Pulmonary artery endothelial cell (primary cell): ENCODE data around the gene ATP6V0D1. TPM values are rescaled to one million over a fixed set of nuclear protein-coding genes. Genes with fewer than 3 reads are reported as not detected.
"Not testable (repeated sequence)": the region's sequence is repeated elsewhere in the genome, so short reads cannot be mapped to it uniquely, and the experiment has no call there.

ENCODE experiments used
- DNase-seq: peaks from one replicate; pipeline ENCODE4 v3.0.0-alpha.2; 2011; ENCODE audit warnings: low read depth, low spot score
- total RNA-seq: library from RNA; depleted of rRNA; stranded (reverse); fragments of >200 nt; gene quantifications from 2 replicates; pipeline ENCODE4 v1.2.3, GENCODE V29; 2014

Gene ATP6V0D1
- total RNA-seq, 1 donor from 2014 or later, result 82.2 TPM

DNA sequence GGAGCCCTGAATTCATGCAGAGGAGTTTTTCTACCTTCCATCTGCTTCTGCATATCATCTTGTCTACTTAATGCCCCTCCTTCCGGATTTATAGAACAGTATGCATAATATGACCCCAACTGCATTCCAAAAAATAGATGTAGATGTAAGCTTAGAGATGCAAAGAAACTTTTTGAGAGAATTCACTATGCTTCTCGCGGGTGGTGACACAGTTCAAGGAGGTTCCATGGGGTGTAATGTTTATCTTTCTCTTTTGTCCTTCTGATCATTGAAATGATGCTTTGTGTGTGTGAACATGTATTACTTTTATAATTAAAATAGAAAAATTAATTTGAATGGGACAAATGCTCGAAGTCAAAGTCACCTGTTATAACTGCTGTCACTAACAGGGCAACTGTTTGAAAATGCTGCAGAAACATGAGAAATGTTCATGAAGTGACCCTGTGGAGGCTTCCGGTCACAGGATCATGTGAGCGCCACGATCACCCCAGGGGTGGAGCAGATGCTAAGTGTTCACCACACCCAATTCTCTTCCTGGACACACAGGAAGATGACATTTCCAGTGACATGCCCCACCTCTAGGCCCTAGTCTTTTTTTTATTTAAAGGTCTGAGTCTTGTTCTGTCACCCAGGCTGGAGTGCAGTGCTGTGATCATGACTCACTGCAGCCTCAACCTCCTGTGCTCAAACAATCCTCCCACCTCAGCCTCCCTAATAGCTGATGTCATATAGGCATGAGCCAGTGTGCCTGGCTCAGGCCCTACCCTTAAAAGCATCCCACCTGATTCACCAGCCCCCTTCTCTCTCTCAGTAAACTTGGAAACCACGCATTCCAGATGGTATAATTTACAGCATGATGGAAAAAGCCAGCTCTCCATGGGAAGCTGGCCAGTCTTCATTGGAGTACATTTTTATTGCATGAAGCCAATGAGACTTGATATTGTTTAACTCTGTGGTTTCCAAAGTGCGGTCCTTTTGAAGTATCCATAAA is 23.4 kb upstream of the ATP6V0D1 start:
- DNase-seq, result no peak

DNA sequence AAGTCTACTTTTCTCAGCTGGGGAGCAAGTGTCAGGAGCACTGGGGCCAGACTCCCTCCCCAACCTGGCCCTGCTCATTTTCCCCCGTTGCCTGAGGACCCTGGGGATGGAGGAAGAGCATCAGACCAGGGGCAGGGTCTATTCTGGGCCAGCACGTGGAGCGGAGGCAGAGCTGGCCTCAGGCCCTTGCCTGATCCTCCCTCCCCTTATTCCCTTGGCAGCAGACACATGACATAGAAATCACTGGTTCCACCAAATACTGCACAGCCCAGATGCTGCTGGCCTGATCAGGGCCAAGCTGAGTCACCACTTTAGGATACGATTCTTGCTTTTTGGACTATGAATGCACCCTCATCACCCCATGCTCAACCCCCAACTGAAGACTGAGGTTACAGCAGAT is 18.1 kb upstream of the ATP6V0D1 start:
- DNase-seq, result no peak

DNA sequence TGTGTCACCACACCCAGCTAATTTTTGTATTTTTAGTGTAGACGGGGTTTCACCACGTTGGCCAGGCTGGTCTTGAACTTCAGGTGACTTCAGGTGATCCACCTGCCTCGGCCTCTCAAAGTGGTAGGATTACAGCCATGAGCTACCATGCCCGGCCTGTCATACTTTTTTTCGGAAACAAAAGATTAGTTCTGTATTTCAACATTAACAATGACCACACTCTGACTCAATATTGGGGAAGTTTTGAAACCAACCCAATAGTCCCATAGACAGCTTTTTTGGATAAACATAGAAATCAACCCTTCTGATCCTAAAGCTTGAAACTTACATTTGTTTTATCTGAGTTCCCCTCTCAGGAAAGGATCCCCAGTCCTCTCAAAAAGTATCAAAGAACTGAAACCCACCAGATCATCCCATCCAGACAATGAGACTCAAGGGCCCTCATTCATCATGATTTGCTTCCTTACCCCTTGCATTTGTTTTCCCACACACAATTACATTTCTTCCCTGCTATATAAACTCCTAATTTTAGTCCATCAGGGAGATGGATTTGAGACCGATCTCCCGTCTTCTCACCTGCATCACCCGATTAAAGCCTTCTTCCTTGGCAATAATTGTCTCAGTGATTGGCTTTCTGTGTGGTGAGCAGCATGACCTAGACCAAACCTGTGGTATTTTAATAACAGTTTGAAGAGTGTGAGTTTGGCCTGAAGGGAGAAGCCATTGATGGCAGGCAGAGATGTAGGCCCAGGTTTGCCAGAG is 9.6 kb upstream of the ATP6V0D1 start:
- DNase-seq, result no peak

DNA sequence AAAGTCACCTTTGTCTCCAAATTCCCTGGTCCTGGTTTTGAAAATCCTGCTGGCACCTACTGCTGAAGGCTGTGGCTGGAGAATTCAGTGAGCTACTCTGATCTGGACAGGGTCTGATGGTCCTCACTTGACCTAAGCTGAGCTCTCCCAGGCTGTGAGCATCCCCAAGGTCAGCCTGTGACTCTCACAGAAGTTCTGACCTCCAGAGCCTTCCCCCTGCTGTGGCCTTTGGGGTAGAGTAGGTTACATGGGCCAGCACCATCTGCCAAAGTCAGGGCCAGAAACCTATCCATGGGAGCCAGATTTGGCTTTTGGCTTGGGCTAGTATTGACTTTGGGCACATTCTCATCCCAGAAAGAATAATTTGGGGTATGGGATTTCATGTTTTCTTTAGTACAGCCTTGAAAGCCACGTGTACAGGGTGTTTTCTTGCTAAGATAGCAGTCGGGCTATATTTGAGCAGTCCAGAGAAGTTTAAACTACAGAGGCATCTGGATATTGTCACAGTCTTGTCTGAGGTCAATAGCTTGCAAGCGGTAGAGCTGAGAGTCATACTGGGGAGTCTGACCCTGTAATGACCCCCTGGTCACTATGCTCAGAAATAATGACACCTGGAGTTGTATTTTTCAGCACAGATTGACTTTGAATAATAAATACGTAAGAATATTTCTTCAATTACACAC is 8.6 kb upstream of the ATP6V0D1 start:
- DNase-seq, result no peak

DNA sequence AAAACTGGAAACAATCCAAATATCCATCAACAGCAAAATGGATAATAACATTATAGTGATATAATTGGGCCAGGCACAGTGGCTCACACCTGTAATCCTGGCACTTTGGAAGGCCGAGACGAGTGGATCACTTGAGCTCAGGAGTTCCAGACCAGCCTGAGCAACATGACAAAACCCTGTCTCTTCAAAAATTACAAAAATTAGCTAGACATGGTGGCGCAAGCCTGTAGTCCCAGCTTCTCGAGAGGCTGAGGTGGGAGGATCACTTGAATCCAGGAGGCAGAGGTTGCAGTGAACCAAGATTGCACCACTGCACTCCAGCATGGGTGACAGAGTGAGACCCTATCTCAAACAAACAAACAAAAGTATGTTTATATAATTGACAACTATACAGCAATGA is 6.6 kb upstream of the ATP6V0D1 start:
- DNase-seq, result not testable (repeated sequence)

DNA sequence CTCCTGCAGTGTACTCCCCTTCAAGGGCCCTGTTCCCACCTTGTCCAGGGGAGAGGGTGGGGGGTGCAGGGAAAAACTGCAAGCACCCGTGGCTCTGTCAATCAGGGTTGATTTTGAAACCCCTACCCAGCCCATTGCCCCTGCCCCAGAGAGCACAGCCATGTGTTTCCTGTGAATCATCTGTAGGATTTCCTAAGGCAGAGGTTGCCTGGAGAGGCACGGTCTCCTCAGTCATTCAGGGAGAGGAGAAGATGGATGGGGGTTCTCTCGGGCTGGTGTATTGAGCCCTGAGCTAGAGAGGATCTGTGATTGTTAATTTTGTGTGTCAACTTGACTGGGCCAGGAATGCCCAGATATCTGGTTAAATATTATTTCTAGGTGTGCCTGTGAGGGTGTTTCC is 5.8 kb upstream of the ATP6V0D1 start:
- DNase-seq, result no peak

DNA sequence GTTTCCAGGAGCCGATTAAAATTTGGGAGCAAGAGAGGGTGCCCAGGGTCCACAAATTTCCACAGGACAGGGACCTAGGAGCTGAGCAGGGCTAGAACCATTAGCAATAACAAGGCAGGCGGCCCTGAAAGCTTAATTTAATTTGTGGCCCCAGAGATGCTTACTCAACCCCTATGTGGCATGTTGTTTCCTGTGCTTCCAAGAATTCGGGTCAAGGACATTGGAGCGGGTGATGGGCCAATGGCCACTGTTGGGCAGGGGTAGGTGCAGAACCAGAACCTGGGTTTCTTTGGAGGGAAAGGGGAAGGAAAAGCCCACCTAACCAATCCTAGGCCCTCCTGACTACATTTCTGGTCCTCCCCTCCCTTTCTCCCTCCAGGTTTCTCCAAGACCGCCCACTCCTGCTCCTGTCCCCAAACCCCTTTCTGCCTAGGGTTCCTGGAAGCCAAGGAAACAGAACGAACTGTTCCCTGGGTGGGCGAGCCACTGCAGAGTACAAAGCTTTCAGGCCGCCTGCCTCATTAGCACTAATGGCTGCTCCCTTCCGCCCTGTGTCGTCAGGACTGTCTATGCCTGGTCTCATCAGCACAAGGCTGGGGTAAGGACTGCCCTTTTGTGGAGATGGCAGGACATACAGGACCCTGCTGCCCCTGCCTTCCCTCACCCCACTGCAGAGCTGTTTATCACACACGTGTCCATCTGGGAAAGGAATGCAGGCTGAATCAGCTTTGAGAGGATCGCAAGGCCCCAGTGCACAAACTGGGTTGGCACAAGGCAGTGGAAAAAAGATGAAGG is 3.0 kb upstream of the ATP6V0D1 start:
- no peak for DNase-seq

DNA sequence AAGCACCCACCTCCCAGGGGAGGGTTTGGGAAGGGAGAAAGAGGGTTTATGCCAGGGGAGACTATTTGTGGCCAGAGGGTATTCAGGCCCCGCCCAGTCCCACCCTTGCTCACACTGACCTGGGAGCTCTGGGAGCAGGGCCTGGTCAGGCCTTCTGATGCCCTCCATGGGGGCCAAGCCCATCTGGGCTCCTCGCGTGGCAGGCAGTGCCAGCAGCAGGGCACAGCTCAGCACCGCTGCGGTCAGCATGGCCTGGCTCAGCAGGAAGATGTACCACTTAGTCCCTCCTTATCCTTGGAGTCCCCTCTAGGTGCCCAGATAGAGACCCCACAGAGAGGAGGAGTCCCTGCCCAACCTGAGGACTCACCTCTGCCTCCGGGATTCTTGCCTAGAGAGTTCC is 2.2 kb upstream of the ATP6V0D1 start, which contains the start of gene AGRP:
AGRP (minus strand) TSS at position 398 of the 400 bp plus-strand sequence; CDS start at position 249, 149 bp downstream.
- no peak for DNase-seq

DNA sequence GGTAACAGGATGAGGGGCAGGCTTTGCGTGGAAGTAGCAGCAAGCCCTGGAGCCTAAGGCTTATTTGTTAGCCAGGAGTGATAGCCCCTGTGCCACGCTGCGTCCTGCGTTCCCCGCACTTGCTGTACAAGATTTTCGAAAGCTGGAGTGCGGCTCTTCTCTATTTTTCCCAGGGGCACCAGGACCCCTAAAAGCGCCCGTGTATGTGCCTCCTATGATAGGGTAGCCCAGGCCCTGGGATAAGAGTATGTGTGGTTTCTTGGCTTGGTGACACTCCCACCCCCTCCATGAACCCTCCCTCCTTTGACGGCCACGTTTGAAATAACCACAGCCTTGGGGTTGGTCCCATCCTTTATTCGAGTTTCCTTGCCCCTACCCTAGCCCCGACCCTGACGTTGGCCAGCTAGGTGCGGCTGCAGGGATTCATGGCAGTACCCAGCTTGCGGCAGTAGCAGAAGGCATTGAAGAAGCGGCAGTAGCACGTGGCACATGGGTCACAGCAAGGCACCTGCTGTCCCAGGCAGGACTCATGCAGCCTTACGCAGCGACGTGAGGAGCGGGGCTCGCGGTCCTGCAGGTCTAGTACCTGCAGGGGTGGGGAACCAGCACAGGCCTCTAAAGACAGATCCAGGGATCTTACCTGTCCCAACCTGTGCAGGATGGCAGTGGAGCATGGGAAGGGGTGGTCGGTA is 1.4 kb upstream of the ATP6V0D1 start:
- no peak for DNase-seq

DNA sequence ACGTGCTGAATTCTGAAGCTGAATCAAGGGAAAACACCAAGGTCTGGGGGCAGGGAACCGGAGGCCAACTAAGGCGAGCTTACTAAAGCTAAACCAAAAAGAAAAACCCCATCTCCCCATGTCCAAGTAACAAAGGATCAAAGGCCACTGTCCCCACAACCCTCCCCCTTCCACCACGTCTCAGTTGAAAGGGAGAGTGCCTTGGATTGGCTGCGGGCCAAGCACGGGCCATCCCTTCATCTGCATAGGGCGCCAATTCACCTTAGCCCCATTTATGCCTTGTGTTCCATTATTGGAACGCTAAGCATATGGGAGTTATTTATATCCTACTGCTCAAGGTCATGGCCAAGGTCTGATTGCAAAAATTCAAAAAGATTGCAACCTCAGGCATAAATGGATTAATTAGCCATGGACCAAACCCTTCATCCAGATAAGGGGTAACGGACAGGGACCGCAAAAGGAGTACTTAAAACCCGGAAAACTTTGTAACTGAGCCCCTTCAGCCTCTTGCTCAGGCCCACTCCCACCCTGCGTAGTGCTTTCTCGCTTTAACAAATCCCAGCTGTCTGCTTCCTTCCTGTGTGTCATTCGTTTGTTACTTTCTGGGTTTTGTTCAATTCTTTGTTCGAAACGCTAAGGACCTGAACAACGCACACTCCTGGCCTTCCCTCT is 740 bp upstream of the ATP6V0D1 start:
- no peak for DNase-seq

DNA sequence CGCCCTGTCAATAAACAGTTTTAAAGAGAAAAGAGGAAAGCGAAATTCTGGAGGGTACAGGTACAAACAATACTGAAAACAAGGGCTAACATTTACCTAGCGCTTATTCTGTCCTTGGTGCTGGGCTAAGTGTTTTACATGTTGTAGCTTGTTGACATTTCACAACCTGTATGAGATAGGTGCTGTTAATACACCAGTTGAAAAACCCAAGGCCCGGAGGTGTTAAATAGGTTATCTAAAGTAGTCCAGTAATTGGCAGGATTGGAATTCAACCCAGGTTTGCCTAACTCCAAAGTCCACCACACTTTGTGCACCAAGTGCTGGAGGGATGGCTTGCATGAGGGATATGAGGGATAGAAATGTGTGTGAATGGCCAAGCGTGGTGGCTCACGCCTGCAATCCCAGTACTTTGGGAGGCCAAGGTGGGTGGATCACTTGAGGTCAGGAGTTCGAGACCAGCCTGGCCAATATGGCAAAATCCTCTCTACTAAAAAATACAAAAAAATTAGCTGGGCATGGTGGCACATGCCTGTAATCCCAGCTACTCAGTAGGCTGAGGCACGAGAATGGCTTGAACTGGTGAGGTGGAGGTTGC is 2.9 kb downstream of the ATP6V0D1 start:
- no peak for DNase-seq

DNA sequence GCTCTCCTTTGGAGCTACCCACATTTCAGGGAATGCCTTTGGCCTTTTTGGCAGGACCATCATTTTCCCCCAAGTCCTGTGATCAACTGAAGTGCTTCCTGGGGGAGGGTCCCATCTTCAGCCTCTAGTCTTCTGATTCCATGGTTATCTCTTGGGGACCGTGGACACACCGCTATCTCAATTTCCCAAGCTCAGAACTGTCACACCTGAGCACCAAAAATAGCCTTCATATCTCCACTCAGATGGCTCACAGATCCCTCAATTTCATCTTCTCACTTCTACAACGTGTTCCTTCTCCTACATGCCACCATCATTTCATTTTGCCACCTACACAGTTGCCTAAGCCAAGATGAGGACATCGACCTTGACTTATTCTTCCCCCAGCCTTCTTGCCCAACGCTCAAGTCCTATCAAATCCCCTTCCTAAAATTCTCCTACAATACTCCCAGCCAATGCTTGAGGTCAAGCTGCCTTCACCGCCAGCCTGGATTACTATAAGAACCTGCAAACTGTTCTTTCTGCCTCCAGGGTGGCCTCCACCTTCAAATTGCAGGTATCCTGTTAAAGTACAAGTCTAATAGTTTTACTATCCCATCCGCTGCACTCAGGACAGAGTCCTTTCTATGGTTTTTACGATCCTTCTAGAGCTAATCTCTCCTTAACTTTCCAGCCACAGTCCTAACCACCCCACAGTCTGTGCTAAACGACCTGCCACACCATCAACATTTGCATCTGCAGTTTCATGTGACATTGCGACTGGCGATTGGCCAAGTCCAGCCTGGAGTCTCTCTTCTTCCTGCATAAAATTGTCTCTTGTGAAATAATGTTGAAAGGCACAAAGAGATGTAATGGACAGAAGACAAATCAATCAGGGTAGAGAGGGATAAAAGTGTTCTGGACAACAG is 6.2 kb downstream of the ATP6V0D1 start:
- no peak for DNase-seq

DNA sequence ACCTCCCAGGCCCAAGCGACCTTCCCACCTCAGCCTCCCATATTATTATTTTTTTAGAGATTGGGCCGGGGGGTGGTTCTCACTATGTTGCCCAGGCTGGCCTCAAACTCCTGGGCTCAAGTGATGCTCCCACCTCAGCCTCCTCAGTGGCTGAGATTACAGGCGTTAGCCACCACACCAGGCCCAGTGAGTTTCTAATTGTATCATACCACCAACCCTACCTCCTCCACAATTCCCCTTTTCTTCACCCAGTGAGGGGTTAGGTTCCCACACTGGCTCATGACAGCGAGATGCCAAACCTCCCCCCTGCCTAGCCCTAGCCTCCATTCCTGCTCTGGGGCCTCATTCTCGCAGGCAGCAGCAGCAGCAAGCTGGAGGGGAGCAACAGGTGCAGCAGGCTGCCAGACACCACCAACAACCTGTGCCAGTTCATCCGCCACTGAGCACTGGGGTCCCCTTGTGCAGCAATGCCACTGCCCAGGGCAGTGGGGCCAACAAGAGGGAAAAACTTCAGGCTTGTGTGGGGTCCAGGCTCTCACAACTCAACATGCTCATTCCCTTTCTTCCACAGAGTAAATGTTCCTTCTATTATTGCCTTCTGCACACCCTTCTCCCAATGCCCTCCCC is 9.1 kb downstream of the ATP6V0D1 start:
- DNase-seq, result no peak

DNA sequence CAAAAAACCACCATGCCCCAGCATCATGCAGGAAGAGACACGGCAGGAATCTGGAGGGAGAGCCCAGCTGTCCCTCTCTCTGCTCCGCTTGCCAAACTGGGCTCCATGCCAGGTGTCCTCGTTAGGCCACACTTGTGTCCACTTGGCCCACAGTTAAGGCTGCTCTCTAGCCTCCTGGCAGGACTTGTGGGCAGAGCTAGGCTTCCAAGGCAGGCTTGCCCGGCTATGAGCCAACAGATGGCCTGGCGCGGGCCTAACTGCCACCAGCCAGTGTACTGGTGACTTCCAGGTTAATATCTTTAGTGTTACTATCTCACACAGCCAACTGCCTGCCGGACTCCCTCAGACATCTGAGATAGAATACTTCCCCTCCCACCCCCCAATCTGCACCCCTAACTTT is 10.6 kb downstream of the ATP6V0D1 start:
- no peak for DNase-seq

DNA sequence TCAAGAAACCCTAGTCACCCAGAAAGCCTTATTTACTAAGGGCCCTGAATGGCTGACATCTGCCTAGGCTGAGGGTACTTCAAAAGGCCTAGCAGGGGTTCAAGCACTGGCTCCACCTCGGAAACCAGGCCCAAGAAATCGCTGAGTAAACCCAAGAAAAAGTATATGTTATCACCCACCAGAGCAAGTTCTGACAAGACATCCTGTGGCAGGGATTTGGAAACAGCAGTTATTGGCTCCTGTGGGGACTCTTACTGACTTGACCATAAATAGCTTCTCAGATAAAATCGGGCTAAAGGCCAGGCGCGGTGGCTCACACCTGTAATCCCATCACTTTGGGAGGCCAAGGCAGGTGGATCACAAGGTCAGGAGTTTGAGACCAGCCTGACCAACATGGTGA is 12.2 kb downstream of the ATP6V0D1 start:
- no peak for DNase-seq

DNA sequence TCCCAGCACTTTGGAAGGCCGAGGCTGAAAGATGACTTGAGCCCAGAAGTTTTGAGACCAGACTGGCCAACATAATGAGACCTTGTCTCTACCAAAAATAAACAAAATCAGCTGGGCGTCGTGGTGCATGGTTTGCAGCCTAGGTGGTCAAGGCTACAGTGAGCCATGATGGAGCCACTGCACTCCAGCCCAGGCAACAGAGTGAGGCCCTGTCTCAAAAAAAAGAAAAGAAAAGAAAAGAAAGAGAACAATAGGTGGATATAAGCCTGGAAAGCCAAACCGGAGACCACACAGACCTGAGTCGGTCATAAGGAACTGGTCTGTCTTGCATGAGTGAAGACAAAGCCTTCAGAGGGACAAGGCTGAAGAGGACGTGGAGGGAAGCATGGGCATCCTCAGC is 14.4 kb downstream of the ATP6V0D1 start:
- DNase-seq, result no peak

DNA sequence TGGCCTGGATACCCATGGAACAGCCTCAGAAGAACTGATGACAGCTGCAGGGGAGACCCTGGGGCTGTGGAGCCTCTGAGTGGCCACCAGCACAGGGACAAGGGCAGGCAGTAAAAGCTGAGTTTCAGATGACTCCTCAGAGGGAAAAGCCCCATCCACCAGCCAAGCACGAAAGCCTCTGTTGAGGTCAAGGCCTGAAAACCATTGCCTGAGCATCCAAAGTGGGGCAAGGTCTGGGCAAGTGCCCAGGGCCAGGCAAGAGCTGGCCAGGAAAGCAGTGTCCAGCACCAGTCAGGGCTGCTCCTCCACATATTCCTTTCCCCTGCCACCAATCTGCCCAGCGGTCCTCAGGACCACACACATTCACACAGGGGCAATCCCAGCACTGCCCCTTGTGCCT is 16.4 kb downstream of the ATP6V0D1 start:
- no peak for DNase-seq

DNA sequence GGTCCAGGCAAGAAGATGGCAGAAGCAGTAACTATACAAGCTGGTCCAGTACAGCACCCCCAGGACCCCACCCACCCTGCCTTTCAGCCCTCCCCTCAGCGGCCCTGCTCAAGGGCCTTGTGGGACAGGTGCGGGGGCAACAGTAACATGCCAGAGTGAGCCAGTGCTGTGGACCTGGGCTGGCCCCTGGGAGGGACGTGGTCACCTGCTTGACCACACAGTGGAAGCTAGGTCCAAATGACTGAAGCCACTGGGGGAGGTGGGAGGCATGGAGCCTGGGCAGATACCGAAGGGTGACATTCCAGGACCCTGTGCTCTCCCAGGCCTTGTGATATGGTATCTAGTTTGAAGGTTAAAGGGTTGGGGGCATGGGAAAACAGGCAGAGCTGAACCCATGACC is 17.3 kb downstream of the ATP6V0D1 start:
- no peak for DNase-seq
